Neural cell (in vitro differentiated cells): ENCODE measurements around the gene GSG1L.

Experiments used
- RAD21 ChIP-seq: fragments of 450-650 bp; conservative IDR thresholded peaks from 2 replicates; pipeline ENCODE4 v1.6.1; 2014; ENCODE audit warnings: antibody characterized with exemption, mild to moderate bottlenecking, moderate library complexity
- TAF1 ChIP-seq: IDR thresholded peaks from 2 replicates; pipeline ENCODE4 v1.6.1; 2012; ENCODE audit warnings: low read depth
- TF ChIP-seq, protein P1 (sequence below): fragments of 450-650 bp; IDR thresholded peaks from 2 replicates; pipeline ENCODE4 v1.5.1; 2014; ENCODE audit warnings: antibody characterized with exemption, mild to moderate bottlenecking, moderate library complexity; ENCODE audit not compliant: poor library complexity, severe bottlenecking

- TF ChIP-seq, protein P1, sequence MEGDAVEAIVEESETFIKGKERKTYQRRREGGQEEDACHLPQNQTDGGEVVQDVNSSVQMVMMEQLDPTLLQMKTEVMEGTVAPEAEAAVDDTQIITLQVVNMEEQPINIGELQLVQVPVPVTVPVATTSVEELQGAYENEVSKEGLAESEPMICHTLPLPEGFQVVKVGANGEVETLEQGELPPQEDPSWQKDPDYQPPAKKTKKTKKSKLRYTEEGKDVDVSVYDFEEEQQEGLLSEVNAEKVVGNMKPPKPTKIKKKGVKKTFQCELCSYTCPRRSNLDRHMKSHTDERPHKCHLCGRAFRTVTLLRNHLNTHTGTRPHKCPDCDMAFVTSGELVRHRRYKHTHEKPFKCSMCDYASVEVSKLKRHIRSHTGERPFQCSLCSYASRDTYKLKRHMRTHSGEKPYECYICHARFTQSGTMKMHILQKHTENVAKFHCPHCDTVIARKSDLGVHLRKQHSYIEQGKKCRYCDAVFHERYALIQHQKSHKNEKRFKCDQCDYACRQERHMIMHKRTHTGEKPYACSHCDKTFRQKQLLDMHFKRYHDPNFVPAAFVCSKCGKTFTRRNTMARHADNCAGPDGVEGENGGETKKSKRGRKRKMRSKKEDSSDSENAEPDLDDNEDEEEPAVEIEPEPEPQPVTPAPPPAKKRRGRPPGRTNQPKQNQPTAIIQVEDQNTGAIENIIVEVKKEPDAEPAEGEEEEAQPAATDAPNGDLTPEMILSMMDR = no peak
- no peak for TF ChIP-seq TAF1
- no peak for TF ChIP-seq RAD21
Observed at GRCh38 chr16:27819881-27820610, 243.5 kb downstream of the GSG1L start.
